LoVo (cell line): ENCODE results near the gene ADAMTS2.

ENCODE experiments used
- DNase-seq: peaks from one replicate; pipeline ENCODE4 v3.0.0-alpha.2; 2016; ENCODE audit warnings: low spot score

ADAMTS2 gene

DNA sequence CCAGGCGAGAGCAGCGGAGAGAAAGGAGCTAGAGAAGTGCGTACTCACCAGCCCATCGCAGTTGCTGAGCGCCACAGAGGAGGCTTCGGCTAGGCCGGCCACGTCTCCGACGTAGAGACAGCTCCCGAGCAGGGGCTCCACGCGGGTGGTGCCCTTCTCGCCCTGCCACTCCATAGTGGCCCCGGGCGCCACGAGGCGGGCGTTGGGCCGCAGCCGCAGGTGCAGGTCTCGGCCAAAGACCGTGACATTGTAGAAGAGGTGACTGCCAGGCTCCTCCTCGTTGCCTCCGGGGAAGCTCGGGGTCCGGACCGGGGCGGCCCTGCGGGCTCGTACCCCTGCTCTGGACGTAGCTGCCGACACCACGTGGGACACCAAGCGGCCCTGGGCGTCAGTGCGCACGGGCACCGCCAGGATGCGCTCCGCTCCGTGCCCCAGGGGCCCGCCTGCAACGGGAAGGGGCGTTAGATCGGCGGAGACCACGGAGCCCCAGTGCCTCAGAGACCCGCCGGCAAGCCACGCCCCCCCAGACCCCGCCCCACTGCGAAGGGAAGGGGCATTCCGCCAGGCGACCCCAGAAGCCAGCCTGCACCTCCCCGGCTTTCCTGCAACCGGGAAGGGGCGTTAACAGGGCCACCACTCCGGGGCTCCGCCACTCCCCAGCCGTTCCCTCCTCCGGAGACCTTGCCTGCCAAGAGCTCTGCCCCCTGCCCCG, 1.4 kb downstream of the ADAMTS2 start:
- no peak for DNase-seq

DNA sequence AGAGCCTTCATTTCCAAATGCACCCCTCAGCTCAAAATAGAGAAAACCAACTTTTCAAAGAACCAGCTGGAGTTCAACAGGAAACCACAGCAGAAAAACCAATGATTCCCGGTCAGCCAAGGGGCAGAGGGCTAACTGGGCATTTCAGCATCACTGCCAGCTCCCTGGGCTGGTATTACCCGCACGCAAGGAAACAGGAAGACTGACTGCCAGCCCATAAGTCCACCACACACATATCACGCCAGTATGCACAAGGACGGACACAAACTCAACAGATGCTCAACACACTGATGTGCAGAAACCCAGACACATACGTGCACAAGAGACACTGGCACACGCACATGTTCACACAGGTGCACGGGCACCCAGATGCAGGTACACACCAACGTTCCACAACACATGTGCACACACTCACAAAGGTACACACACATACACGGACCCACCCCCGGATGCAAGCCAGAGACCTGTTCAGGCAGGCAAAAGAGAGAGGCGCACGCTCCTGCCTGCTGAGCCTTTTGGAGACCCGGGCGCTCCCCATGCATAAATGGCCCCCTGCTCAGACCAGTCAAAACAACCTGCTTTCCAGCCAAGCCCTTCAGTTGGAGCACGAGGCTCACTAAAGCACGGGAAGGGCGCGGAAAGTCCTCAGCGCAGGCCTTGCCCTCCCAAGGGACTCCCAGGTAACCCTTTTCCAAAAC, 2.1 kb downstream of the ADAMTS2 start:
- no peak for DNase-seq

DNA sequence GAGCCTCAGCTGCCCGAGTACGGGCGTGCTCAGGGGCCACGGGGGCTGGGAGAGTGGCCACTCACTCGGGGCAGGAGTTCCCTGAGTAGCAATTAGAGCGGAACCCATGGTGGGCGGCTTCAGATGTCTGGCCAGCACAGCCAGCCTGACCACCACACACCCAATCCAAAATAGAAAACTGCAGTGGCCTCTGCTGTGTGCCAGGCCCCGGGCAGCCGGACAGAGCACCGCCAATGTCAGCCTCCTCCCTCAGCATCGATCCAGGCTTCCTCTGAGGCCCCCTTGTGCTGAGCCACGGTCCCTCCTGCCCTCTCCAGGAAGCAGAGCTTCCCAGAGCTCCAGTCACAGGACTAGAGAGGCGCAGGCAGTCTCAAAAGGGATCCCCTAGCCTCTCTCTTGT, 2.7 kb downstream of the ADAMTS2 start:
- no peak for DNase-seq

DNA sequence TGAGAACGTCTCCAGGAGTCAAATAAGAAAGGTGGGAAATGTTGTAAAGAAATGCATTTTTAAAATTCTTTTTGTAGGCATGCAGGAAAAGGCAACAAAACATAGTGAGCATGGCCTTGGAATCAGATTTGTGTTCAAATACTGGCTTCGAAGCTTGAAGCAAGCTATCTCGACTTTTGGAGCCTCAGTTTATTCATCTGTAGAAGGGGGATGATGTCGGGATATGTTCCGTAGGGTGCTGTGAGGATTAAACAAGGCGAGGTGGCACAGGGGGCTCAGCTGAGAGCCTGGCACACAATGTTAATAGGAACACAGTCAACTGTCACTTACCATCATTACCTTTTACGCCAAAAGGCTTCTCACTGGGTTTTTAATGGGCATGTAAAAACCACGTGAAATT, 4.8 kb downstream of the ADAMTS2 start:
- no peak for DNase-seq

DNA sequence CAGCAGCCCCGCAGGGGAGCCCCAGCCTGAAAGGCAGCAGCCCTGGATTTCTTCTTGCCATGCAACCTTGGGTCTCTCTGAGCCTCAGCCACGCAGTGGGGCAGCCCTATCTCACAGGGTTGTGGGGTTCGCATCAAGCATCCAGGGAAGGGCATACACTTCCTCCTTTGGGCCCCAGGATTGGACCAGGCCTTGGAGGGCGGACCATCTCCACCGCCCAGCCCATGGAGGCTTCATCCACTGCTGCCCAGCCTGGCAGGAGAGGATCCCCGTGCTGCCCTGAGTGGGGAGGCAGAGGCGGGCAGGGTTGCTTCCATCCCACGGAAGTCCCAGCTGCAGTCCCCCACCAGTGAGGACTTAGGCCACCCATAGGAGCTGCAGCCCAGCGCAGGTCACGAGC, 5.3 kb downstream of the ADAMTS2 start:
- DNase-seq, result no peak

DNA sequence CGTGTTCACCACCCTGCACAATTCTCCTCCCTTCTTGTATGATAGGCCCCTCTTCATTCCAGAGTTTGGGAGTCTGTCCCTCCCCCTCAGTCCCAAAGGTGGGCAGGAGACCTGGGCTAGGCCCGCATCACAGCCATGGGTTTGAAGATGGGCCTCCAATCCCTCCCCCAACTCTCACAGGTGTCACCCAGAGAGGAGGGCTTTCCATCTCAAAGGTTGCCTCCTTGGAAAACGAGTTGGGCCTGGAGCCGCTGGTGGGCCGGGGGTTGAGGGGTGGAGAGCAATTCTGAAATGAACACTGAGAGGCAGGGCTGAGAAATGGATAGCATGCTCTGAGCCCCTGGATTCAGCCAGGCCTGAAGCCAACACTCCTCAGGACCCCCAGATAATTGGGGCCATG, 6.2 kb downstream of the ADAMTS2 start:
- no peak for DNase-seq

DNA sequence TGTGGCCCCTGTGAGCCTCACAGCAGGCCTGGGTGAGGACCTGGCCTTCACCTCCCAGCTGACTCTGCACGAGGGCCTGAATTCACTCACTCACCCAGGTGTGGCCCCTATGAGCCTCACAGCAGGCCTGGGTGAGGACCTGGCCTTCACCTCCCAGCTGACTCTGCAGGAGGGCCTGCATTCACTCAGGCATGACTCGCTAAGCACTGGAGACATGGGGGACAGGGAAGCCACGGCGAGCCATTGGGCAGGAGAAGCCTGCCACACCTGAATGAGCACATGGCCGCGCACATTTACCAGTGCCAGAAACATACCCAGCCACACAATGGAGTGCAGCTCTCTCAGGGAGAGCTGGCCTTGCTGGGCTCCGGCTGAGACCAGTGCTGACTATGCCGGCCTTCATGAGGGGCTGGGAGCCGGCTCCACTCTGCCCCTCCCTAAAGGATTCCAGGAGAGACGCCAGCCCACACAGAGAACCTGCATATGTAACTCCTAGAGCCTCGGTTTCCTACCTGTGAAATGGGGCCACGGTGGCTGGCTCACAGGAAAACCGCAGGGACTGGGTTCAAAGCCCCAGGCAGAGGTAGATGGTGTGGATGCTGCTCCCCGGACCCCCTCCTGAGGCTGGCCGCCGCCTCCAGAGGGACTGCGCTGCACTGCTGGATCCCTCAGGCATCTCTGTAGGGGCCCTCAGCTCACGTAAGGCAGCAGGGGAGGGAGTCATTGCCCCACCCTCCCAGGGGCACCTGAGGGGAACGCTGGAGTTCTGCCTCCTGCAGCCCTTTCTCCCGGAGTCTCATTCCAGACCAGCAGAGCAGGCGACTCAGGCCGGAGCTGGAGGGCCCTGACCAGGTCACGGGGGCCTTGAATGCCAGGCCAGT, 7.2 kb downstream of the ADAMTS2 start:
- no peak for DNase-seq

DNA sequence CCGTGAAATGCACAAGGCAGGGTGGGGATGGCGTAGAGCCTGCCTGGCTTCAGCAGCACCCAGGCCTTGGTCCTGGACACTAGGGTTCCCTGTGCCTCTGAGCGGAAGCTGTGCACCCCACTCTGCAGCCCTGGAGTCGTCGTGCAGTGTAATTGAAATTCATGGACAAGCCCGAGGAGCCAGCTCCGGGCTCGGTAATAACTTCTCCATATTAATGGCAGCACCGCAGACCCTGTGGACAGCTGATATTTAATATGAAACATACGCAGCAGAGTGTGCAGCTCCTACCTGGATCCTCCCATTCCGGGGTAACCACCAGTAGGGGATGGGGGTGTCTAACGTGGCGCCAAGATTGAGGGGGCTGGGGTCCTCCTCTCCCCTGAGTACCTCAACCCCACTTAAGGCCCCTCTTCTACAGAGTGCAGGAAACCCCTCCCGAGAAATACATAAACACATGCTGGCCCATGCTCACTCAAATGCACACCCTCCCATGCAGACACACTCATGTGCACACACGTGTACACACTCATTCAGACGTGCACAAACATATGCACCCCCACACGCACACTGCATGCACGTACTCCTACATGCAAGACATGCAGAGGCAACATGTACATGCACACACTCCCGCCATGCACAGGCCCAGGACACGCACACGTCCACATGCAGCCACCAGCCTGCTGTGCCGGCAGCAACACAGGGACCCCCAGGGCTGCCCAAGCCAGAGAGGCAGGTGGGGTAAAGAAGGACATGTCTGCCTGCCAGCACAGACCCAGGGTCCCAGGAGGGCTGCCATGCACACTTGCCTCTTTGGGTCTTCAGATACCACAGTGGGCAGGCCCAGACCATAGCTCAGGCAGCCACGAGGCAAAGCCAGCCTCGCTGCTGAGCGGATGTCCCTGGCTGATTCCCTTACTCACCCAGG, 8.1 kb downstream of the ADAMTS2 start:
- no peak for DNase-seq

DNA sequence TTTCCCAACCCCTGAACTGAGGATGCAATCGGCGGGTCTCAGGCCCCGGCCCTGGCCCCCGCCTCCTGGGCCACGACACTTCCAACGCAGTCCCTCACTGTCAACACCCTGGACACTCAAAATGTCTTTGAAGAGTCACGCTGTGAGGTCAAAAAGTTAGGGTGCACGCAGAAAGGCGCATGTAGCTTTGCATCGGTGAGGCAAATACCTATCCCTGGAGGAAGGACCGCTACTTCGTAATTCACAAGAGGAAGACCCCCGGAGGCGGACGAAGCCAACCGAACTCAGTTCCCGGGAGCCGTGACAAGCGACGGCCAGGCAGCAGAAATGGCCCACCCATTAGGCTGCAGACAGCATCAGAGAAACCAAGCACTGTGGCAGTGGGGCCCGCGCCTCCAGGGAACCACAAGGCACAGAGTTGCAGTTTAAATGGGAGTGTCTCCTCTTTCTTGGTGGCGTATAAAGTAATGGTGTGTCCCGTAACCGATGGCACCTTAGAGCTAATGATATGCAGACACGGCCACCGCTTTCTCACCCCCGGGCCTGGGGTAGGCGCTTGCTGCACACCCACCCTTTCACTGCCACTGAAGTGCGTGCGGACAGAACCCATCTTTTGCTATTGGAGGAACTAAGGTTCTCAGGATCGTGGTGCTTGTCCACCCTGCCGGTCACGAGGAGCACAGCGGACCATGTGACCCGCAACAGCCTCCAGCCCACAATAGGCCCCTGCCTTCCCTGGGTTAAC, 9.0 kb downstream of the ADAMTS2 start:
- no peak for DNase-seq

DNA sequence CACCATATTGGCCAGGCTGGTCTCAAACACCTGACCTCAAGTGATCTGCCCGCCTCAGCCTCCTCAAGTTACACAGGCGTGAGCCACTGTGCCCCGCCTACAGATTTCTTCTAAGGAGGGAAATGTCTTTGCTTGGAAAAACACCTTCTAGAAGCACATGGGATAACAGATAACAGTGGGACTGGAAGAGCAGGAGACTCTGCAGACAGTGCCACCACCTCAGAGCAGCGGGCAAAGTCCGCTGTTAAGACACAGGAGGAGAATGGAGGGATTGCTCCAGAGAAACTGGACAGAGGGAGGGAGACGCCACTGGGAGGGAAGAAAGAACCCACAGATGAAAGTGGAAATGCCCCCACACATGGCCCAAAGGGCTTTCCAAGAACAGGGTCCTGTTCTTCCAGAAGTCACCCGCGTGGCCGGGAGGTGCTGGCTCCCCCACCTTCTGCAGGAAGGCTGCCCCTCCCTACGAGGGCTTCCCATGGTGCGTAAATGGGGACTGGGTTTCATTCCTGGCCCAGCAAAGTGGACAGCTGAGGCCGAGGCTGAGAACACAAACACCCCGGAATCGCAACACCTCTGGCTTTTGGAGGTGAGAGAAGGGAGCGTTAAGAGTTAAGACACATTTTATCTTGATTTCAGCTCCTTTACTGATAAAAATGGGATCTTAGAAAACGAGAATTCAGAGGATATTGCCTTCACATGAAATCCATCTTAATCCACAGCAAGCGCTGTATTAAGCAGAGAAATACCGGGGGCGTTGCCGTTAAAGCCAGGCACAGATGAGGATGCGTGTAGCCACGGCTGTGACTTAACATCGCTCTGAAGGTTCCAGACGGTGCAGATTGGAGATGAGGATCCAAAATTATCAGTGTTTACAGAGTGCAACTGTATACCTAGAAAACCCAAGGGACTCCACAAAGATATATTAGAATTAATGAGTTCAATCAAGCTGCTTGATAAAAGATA, 11.2 kb downstream of the ADAMTS2 start:
- no peak for DNase-seq

DNA sequence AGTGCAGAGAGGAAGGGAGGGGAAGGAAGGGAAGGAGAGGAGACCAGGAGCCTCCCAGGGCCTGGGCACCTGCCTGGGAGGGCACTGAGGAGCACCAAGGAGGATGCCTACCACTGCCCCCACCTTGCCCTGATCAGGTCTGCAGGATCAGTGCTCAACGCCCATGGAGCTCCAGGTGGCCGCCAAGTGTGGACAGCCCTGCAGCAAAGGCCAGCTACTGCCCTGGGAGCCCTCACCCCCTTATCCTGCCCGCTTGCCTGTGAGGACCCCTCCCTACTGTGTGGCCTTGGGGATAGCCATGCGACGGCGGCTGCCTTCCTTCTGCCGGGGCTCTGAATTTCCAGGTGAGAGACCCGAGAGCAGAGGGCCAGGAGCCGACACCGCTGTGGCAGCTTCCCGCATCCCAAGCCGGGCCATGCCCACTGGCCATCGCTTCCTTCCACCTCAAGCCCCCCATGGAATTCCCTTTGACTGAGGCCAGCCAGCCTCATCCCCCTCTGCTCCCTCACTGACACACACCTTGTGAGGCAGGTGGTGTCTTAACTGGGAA, 12.4 kb downstream of the ADAMTS2 start:
- DNase-seq, result no peak

DNA sequence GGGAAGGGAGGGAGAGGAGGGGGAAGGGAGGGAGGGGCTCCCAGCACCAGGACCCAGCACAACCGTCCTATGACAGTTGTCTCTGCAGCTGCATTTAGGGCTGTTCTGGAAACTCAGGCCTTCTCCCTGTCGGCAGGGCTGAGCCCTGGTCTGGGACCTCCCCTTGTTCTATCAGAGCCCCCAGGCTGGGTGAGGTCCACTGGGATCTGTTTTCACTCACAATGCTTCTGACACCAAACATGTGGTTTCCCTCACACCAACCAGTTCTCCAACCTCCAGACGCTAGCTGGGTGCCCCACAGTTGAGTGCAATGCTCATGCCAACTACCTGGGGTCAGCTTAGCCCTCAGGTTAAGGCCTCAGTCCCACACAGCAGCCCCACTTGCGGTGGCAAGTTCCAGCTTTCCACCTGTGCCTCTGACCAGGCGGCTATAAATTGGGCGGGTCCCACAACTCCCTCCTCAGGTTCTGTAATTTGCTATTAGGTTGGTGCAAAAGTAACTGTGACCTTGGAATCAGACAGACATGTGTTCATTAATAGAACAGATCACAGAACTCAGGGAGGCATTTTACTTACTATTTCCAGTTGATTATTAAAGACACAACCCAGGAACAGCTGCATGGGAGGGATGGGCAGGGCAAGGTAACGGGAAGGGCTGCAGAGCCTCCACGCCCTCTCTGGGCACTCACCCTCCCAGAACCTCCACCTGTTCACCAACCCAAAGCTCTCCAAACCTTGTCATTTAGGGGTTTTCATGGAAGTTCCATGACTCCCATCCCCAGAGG, 13.5 kb downstream of the ADAMTS2 start:
- DNase-seq, result no peak

DNA sequence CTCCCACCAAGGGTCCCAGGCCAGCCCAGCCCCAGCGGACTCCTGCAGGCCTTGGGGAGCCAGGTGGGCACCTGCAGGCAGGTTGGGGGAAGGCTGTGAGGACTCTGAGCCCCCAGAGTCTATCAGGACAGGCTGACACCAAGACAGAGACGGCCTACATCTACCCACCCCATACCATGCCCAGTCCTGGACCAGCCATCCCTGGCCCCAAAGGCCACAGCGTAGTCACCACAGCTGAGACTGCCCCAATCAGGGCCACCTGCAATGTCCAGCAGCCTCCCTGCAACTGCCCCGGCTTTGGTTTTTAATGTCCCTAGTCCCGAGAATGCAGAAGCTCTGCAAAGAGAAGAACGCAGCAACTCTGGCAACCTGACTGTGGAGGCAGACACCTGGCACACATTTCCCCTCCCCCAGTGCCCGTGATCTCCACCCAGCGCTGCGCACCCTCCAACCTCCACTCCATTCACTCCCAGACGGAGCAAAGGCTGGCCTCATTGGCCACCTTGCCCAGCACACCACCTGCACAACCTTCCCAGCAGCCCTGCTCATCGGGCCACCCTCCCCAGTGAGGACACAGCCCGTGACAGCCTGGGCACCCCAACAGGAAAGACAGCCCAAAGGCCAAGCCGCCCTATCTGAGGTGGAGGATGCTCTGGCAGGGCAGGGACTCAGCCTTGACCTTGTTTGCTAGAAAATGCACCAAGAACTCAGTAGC, 14.9 kb downstream of the ADAMTS2 start:
- DNase-seq, result no peak

DNA sequence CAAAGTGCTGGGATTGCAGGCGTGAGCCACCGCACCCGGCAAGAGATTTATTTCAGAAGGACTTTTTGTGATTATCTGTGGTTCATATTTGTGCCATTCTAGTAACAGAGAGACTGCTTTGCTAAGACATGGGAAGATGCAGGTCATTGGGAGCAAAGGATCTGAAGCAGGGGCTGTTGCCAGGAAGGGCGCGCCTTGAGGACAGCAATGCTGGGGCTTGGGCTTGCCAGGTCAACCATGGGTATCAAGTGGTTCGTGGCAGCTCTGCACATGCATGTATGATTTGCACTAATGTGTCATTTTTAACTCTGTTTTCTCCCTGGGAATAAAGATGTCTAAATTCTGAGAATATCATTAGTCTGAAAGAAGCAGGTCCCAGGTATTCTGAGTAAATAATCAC, 17.0 kb downstream of the ADAMTS2 start:
- no peak for DNase-seq

DNA sequence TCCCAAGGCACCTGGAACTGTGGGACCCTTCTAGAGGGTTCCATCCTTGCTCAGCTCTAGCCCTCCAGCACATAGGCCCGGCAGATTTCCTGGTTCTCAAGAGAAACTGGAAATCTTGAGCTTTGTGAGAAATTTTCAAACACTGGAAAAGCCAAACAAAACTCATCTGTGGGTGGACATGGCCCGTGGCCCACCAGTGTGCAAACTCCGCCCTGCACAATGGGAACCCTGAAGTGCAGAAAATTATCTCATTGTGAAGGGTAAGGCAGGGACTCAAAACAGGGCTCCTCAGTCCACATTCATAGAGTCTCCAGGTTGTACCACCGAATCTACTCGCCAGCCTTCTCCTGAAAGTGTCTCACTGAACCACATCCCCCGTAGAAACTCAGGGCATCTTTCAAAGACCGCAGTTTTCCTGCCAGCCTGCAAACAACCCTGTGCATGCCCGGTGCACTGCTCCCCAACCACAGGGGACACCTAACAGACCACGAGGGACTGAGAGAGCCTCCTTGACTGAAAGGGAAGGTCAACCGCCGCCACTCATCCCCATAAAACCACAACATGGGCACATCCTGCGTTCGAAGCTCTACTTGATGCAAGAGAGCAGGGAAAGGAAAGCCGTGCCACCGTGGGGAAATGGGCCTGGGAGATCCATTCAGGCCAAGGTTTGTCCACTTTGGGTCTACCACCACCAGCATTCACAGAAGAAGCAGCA, 18.1 kb downstream of the ADAMTS2 start:
- no peak for DNase-seq

DNA sequence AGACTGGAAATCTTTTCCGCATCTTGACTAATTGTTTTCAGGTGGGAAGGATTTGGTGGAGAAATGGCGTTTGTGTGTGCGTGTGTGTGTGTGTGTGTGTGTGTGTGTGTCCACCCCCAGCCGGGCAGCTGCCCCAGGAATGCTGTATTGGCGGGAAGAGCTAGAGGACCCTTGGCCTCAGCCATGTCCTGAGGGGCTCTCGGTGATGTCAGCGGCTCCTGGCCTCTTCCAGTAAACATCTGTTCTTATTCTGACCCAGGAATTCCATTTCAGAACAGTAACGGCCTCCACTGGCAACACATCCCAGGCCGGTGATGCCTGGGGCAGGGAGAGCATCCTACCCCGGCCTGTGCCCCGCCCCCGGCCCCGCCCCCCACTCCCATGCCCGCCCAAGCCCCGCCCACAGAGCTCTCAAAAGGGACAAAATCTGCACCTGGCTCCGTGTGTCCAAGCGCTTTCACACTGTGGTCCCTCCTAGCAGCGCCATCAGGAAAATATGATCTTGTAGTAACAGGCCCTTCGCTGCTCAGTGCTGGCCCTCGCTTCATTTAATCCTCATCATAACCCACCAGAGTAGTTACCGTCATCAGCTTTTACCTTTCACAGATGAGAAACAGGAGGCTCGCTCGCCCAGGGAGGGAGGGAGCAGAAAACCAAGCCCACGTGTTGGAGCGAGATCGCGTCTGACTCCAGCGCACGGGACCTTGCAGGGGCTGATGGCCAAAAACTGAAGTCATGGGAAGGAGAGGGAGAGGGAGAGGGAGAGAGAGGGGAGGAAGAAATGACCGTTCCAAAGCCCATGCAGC, 18.9 kb downstream of the ADAMTS2 start:
- DNase-seq, result no peak
